Measurements from ENCODE around the gene PRKN.

PRKN gene

DNA sequence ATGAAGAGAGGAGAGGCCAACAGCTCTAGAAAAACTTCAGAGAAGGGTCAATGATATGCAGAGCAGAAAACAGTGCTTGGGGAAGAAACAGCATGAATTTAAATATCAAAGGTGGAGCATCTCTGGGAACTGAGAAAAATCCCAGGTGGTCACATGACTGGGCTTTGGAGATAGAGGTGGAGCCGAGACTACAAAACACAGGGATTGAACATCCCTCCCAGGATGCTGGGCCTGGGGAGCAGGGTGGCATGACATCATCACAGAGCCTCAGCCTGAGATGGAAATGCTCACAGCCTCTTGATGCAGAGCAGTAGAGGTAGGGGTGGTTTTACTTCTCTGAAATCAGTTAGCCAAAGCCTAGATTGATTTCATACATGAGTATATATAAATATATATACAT, 529.5 kb downstream of the PRKN start:
- no peak for TF ChIP-seq ZC3H10 (CRISPR knock-in tag; IDR thresholded peaks at IDR 0.05)
- TF ChIP-seq ZNF8 (CRISPR knock-in tag; IDR thresholded peaks at IDR 0.05): no peak
- no peak for TF ChIP-seq GLIS3 (CRISPR knock-in tag; IDR thresholded peaks at IDR 0.05)
- no peak for TF ChIP-seq RARB (CRISPR knock-in tag; IDR thresholded peaks at IDR 0.05)
- no peak for TF ChIP-seq ISL1 (CRISPR knock-in tag; IDR thresholded peaks at IDR 0.05)
- no peak for TF ChIP-seq ZNF70 (CRISPR knock-in tag; IDR thresholded peaks at IDR 0.05)
- TF ChIP-seq ARNTL (CRISPR knock-in tag; IDR thresholded peaks at IDR 0.05; ENCODE audit: borderline replicate concordance, low read depth): no peak
- ATAC-seq: no peak

DNA sequence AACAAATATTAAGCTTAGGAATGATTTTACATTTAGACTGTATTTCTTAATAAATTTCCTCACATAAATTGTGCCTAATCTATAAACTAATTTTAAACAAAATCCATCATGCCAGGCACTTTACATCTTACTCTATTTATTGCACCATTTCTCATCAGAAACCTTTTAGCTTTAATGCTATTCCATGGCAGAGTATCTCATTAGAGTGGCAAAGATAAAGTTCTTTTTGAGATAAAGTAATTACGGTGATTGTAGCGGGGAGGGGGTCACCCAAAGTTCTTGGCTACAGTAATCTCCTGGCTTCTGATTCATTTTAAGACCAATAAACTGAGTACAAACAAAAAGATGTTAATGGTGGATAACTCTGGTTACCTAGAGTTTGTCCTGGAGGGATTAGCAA, 532.1 kb downstream of the PRKN start:
- TF ChIP-seq PPARA (CRISPR knock-in tag; IDR thresholded peaks at IDR 0.05; ENCODE audit: borderline replicate concordance) (no peak), BACH2 (CRISPR knock-in tag; IDR thresholded peaks at IDR 0.05; ENCODE audit: borderline replicate concordance) (no peak), ARNTL (CRISPR knock-in tag; IDR thresholded peaks at IDR 0.05; ENCODE audit: borderline replicate concordance, low read depth) (no peak), ZFP30 (CRISPR knock-in tag; IDR thresholded peaks at IDR 0.05) (no peak), SNAI2 (CRISPR knock-in tag; IDR thresholded peaks at IDR 0.05) (peak; percentile 71; the same call in 1 of the 2 replicates), ZC3H10 (CRISPR knock-in tag; IDR thresholded peaks at IDR 0.05) (no peak), GLIS3 (CRISPR knock-in tag; IDR thresholded peaks at IDR 0.05) (peak; percentile 78; the same call in 1 of the 2 replicates), ESRRG (CRISPR knock-in tag; IDR thresholded peaks at IDR 0.05) (peak; percentile 79; the same call in 1 of the 2 replicates), OSR1 (CRISPR knock-in tag; IDR thresholded peaks at IDR 0.05) (no peak), ZNF8 (CRISPR knock-in tag; IDR thresholded peaks at IDR 0.05) (no peak), ZNF70 (CRISPR knock-in tag; IDR thresholded peaks at IDR 0.05) (0 out of 2 replicates have a peak, but pooled peaks have one; percentile 24), CSDC2 (CRISPR knock-in tag; IDR thresholded peaks at IDR 0.05) (no peak), TCF4 (CRISPR knock-in tag; IDR thresholded peaks at IDR 0.05; ENCODE audit: borderline replicate concordance) (peak; percentile 80; the same call in 1 of the 2 replicates), TOX (CRISPR knock-in tag; IDR thresholded peaks at IDR 0.05; ENCODE audit: borderline replicate concordance) (no peak), ZNF565 (CRISPR knock-in tag; conservative IDR thresholded peaks at IDR 0.05; ENCODE audit: low read depth) (no peak), ZFP3 (CRISPR knock-in tag; IDR thresholded peaks at IDR 0.05) (no peak), RARB (CRISPR knock-in tag; IDR thresholded peaks at IDR 0.05) (no peak), ISL1 (CRISPR knock-in tag; IDR thresholded peaks at IDR 0.05) (peak; percentile 98)
- TF ChIP-seq, protein P1, sequence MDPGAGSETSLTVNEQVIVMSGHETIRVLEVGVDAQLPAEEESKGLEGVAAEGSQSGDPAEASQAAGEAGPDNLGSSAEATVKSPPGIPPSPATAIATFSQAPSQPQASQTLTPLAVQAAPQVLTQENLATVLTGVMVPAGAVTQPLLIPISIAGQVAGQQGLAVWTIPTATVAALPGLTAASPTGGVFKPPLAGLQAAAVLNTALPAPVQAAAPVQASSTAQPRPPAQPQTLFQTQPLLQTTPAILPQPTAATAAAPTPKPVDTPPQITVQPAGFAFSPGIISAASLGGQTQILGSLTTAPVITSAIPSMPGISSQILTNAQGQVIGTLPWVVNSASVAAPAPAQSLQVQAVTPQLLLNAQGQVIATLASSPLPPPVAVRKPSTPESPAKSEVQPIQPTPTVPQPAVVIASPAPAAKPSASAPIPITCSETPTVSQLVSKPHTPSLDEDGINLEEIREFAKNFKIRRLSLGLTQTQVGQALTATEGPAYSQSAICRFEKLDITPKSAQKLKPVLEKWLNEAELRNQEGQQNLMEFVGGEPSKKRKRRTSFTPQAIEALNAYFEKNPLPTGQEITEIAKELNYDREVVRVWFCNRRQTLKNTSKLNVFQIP (CRISPR knock-in tag; IDR thresholded peaks at IDR 0.05; ENCODE audit: borderline replicate concordance, low read depth): no peak
- TF ChIP-seq, protein P2, sequence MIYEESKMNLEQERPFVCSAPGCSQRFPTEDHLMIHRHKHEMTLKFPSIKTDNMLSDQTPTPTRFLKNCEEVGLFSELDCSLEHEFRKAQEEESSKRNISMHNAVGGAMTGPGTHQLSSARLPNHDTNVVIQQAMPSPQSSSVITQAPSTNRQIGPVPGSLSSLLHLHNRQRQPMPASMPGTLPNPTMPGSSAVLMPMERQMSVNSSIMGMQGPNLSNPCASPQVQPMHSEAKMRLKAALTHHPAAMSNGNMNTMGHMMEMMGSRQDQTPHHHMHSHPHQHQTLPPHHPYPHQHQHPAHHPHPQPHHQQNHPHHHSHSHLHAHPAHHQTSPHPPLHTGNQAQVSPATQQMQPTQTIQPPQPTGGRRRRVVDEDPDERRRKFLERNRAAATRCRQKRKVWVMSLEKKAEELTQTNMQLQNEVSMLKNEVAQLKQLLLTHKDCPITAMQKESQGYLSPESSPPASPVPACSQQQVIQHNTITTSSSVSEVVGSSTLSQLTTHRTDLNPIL (CRISPR knock-in tag; IDR thresholded peaks at IDR 0.05; ENCODE audit: low read depth): peak; percentile 67; the same call in 1 of the 2 replicates
- TF ChIP-seq, protein P3, sequence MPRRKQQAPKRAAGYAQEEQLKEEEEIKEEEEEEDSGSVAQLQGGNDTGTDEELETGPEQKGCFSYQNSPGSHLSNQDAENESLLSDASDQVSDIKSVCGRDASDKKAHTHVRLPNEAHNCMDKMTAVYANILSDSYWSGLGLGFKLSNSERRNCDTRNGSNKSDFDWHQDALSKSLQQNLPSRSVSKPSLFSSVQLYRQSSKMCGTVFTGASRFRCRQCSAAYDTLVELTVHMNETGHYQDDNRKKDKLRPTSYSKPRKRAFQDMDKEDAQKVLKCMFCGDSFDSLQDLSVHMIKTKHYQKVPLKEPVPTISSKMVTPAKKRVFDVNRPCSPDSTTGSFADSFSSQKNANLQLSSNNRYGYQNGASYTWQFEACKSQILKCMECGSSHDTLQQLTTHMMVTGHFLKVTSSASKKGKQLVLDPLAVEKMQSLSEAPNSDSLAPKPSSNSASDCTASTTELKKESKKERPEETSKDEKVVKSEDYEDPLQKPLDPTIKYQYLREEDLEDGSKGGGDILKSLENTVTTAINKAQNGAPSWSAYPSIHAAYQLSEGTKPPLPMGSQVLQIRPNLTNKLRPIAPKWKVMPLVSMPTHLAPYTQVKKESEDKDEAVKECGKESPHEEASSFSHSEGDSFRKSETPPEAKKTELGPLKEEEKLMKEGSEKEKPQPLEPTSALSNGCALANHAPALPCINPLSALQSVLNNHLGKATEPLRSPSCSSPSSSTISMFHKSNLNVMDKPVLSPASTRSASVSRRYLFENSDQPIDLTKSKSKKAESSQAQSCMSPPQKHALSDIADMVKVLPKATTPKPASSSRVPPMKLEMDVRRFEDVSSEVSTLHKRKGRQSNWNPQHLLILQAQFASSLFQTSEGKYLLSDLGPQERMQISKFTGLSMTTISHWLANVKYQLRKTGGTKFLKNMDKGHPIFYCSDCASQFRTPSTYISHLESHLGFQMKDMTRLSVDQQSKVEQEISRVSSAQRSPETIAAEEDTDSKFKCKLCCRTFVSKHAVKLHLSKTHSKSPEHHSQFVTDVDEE (CRISPR knock-in tag; IDR thresholded peaks at IDR 0.05): peak; percentile 92; the same call in 1 of the 2 replicates
- TF ChIP-seq, protein P4, sequence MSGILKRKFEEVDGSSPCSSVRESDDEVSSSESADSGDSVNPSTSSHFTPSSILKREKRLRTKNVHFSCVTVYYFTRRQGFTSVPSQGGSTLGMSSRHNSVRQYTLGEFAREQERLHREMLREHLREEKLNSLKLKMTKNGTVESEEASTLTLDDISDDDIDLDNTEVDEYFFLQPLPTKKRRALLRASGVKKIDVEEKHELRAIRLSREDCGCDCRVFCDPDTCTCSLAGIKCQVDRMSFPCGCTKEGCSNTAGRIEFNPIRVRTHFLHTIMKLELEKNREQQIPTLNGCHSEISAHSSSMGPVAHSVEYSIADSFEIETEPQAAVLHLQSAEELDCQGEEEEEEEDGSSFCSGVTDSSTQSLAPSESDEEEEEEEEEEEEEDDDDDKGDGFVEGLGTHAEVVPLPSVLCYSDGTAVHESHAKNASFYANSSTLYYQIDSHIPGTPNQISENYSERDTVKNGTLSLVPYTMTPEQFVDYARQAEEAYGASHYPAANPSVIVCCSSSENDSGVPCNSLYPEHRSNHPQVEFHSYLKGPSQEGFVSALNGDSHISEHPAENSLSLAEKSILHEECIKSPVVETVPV (CRISPR knock-in tag; IDR thresholded peaks at IDR 0.05): peak; percentile 84; the same call in 1 of the 2 replicates
- TF ChIP-seq, protein P5, sequence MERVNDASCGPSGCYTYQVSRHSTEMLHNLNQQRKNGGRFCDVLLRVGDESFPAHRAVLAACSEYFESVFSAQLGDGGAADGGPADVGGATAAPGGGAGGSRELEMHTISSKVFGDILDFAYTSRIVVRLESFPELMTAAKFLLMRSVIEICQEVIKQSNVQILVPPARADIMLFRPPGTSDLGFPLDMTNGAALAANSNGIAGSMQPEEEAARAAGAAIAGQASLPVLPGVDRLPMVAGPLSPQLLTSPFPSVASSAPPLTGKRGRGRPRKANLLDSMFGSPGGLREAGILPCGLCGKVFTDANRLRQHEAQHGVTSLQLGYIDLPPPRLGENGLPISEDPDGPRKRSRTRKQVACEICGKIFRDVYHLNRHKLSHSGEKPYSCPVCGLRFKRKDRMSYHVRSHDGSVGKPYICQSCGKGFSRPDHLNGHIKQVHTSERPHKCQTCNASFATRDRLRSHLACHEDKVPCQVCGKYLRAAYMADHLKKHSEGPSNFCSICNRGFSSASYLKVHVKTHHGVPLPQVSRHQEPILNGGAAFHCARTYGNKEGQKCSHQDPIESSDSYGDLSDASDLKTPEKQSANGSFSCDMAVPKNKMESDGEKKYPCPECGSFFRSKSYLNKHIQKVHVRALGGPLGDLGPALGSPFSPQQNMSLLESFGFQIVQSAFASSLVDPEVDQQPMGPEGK (CRISPR knock-in tag; IDR thresholded peaks at IDR 0.05; ENCODE audit: borderline replicate concordance): peak; percentile 62; the same call in 1 of the 2 replicates
- ATAC-seq: no peak

All from SK-N-SH treated with all-trans-retinoic acid at 6 μM for 48 hours (cell line).